ENCODE results near the gene FMNL2.

GRCh38 chr2:152396763-152397162 lies 61.8 kb downstream of the FMNL2 start:
- TF ChIP-seq, protein P1, sequence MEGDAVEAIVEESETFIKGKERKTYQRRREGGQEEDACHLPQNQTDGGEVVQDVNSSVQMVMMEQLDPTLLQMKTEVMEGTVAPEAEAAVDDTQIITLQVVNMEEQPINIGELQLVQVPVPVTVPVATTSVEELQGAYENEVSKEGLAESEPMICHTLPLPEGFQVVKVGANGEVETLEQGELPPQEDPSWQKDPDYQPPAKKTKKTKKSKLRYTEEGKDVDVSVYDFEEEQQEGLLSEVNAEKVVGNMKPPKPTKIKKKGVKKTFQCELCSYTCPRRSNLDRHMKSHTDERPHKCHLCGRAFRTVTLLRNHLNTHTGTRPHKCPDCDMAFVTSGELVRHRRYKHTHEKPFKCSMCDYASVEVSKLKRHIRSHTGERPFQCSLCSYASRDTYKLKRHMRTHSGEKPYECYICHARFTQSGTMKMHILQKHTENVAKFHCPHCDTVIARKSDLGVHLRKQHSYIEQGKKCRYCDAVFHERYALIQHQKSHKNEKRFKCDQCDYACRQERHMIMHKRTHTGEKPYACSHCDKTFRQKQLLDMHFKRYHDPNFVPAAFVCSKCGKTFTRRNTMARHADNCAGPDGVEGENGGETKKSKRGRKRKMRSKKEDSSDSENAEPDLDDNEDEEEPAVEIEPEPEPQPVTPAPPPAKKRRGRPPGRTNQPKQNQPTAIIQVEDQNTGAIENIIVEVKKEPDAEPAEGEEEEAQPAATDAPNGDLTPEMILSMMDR (IDR thresholded peaks at IDR 0.05), result no peak
- TF ChIP-seq POLR2AphosphoS5 (IDR thresholded peaks at IDR 0.05), result no peak
- TF ChIP-seq POLR2A (IDR thresholded peaks at IDR 0.05), result no peak
- TF ChIP-seq EP300 (IDR thresholded peaks at IDR 0.05), result no peak
